ENCODE measurements around the gene LAPTM4A. TPM values are rescaled to one million over a fixed set of nuclear protein-coding genes. Genes with fewer than 3 reads are reported as not detected.

The LAPTM4A gene
- total RNA-seq, 1 experiment from 2014 or later, result 131 TPM

DNA sequence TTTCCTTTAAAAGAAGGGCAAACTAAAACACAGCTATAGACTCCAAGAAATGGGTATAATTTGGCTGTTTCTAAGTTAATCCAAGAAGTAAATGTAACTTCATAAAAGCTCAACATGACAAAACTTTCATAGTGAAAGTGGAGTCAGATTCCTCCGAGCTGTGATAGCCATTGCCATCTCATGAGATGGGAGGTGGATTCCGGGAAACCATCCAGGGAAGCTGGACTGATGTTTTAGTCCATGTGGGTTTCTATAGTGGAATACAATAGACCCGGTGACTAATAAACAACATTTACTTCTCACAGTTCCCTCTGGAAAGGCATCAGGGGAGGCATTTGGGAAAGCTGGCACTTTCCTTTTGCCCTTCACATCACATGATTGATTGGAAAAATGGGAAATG is 10.0 kb upstream of the LAPTM4A start:
- no peak overlapping the region for H4K5ac ChIP-seq (ENCODE audit: insufficient read length, low read depth, low read length)
- H3K4me3 Mint-ChIP-seq, result no peak overlapping the region
- H2BK120ac ChIP-seq (ENCODE audit: low read depth, low read length, poor library complexity, severe bottlenecking), result no peak overlapping the region
- no peaks in the 10 kb centered on the region for H3K9me3 Mint-ChIP-seq
- no peaks in the 10 kb centered on the region for H3K79me2 ChIP-seq (ENCODE audit: insufficient read depth, low read length)
- no peak overlapping the region for H3K4ac ChIP-seq (ENCODE audit: low read depth, low read length)
- H3K23ac ChIP-seq (ENCODE audit: insufficient read length, low read depth, low read length), result no peak overlapping the region
- no peak overlapping the region for H2BK5ac ChIP-seq (ENCODE audit: insufficient read length, low read length)
- no peaks in the 10 kb centered on the region for H3K79me1 ChIP-seq (ENCODE audit: insufficient read depth, low read depth, low read length, poor library complexity, severe bottlenecking)
- H3K27ac Mint-ChIP-seq, result no peak overlapping the region
- H3K4me1 Mint-ChIP-seq, result peaks cover 2% of the 10 kb centered on the region in 2 experiments; a peak in 1 of 4 replicates
- H4K20me1 ChIP-seq (ENCODE audit: control insufficient read depth, insufficient read depth, insufficient read length), result no peaks in the 10 kb centered on the region
- H2BK15ac ChIP-seq (ENCODE audit: low read depth, low read length), result no peak overlapping the region
- H4K91ac ChIP-seq (ENCODE audit: insufficient read length, low read depth, low read length), result no peak overlapping the region
- no peaks in the 10 kb centered on the region for H3K4me1 ChIP-seq (ENCODE audit: insufficient read depth, low read length)
- no peak overlapping the region for H3K4me2 ChIP-seq (ENCODE audit: insufficient read depth, insufficient read length, low read length)
- no peaks in the 10 kb centered on the region for H3K9me3 ChIP-seq (ENCODE audit: control insufficient read depth, low read depth, low read length)
- no CpG with 5 or more reads among the region's 3 CpGs for WGBS (ENCODE audit: extremely low coverage, insufficient read length, low lambda C conversion rate)
- H3K27me3 ChIP-seq (ENCODE audit: insufficient read depth, low read length), result no peaks in the 10 kb centered on the region
- H3K56ac ChIP-seq (ENCODE audit: insufficient read length, low read depth, low read length), result no peak overlapping the region
- H3K9ac ChIP-seq (ENCODE audit: extremely low read depth, insufficient read length, low read length), result no peak overlapping the region
- no peak overlapping the region for H3K18ac ChIP-seq (ENCODE audit: insufficient read length, low read depth, low read length)
- TF ChIP-seq, protein P1, sequence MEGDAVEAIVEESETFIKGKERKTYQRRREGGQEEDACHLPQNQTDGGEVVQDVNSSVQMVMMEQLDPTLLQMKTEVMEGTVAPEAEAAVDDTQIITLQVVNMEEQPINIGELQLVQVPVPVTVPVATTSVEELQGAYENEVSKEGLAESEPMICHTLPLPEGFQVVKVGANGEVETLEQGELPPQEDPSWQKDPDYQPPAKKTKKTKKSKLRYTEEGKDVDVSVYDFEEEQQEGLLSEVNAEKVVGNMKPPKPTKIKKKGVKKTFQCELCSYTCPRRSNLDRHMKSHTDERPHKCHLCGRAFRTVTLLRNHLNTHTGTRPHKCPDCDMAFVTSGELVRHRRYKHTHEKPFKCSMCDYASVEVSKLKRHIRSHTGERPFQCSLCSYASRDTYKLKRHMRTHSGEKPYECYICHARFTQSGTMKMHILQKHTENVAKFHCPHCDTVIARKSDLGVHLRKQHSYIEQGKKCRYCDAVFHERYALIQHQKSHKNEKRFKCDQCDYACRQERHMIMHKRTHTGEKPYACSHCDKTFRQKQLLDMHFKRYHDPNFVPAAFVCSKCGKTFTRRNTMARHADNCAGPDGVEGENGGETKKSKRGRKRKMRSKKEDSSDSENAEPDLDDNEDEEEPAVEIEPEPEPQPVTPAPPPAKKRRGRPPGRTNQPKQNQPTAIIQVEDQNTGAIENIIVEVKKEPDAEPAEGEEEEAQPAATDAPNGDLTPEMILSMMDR (conservative IDR thresholded peaks at IDR 0.05), result no peak
- no peak overlapping the region for H4K8ac ChIP-seq (replicated peaks; ENCODE audit: insufficient read length, low read depth, low read length)
- H2BK12ac ChIP-seq (ENCODE audit: insufficient read length, low read depth, low read length), result no peak overlapping the region
- no peak overlapping the region for H3K14ac ChIP-seq (ENCODE audit: insufficient read depth, low read length)
- H3K23me2 ChIP-seq (ENCODE audit: insufficient read length, low read depth, low read length, poor library complexity, severe bottlenecking), result no peaks in the 10 kb centered on the region
- no peak overlapping the region for H2BK20ac ChIP-seq (ENCODE audit: low read depth, low read length, poor library complexity, severe bottlenecking)
- H3K27me3 Mint-ChIP-seq (ENCODE audit: low read depth), result peaks cover 14% of the 10 kb centered on the region
- no peaks in the 10 kb centered on the region for H3K36me3 Mint-ChIP-seq (ENCODE audit: insufficient read depth in 1 of 3, low read depth in 3 of 3)
- H2AK5ac ChIP-seq (ENCODE audit: insufficient read length, low read length), result no peak overlapping the region
- H3T11ph ChIP-seq (ENCODE audit: low read length), result no peak overlapping the region
- no peak overlapping the region for H3K27ac ChIP-seq (ENCODE audit: insufficient read length, low read depth, low read length)
- DNase-seq, result no peak
- no peak overlapping the region for H2AFZ ChIP-seq (ENCODE audit: low read length)

Measured in H9 (cell line).